Measurements from ENCODE around the gene SMKR1.

DNA sequence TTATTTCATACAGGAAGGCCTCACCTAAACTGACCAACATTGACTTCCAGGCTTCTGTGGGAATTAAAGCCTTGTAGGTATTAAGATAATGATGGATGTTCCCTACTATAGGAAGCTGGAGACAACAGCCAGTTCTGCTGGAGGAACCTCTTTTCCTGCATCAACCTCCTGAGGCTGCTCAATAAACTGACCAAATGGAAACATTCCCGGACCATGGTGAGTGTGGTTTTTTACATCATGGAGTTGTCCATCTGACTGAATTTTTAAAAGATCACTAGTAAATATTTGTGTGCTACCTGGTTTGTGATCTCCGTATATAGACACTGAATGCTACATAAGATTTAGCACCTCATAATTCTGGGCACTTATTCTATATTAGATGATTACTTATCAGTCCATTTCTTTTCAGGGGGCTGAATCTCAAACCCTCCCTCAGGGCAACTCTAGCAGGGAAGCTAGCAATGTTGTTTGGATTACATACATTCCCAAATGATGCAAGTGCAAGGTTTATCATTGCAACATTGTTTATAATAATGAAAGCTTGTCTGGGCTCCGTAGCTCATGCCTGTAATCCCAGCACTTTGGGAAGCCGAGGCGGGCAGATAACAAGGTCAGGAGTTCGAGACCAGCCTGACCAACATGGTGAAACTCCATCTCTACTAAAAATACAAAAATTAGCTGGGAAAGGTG, 21.5 kb upstream of the SMKR1 start:
- TF ChIP-seq EP300 (IDR thresholded peaks at IDR 0.05) (no peak), POLR2A (IDR thresholded peaks at IDR 0.05) (no peak)

Measured in ovary (tissue), 1 donor.